GM23338 (cell line): ENCODE results near the gene PRR19. TPM values are rescaled to one million over a fixed set of nuclear protein-coding genes. Genes with fewer than 3 reads are reported as not detected.

Experiments used
- ATAC-seq: fragments of 200-7000 bp; cut with Tn5 transposase; 3 replicates; pipeline ENCODE4 v1.9.1; 2020
- DNase-seq: peaks from one replicate; pipeline ENCODE4 v3.0.0-alpha.2; 2015; ENCODE audit warnings: low spot score
- H2AFZ ChIP-seq: fragments of 200-600 bp; sonication (generic); 2 replicates; pipeline ENCODE4 v1.8.0; 2016; ENCODE audit warnings: antibody characterized with exemption, mild to moderate bottlenecking, moderate library complexity
- H3F3A ChIP-seq: fragments of 200-600 bp; sonication (generic); replicated peaks from 2 replicates; pipeline ENCODE4 v1.8.0; 2017; ENCODE audit warnings: antibody characterized with exemption, mixed run types, low read depth
- H3K27ac ChIP-seq: fragments of 200-600 bp; sonication (generic); 2 replicates; pipeline ENCODE4 v1.6.1; 2016; ENCODE audit warnings: low read depth
- H3K27me3 ChIP-seq: fragments of 200-600 bp; sonication (generic); 2 replicates; pipeline ENCODE4 v1.8.0; 2016; ENCODE audit warnings: mild to moderate bottlenecking, mixed run types, moderate library complexity; ENCODE audit not compliant: insufficient read depth
- H3K36me3 ChIP-seq: fragments of 200-600 bp; sonication (generic); 2 replicates; pipeline ENCODE4 v1.8.0; 2016; ENCODE audit warnings: mild to moderate bottlenecking; ENCODE audit not compliant: insufficient read depth
- H3K4me1 ChIP-seq: fragments of 200-600 bp; sonication (generic); 2 replicates; pipeline ENCODE4 v1.8.0; 2016; ENCODE audit warnings: mild to moderate bottlenecking, moderate library complexity; ENCODE audit not compliant: insufficient read depth
- H3K4me2 ChIP-seq: fragments of 200-600 bp; sonication (generic); 2 replicates; pipeline ENCODE4 v1.7.1; 2017; ENCODE audit warnings: mixed run types
- H3K4me3 ChIP-seq: fragments of 200-600 bp; sonication (generic); 2 replicates; pipeline ENCODE4 v1.6.1; 2016; ENCODE audit warnings: mixed run types
- H3K79me2 ChIP-seq: fragments of 200-600 bp; sonication (generic); replicated peaks from 2 replicates; pipeline ENCODE4 v1.8.0; 2017; ENCODE audit warnings: mild to moderate bottlenecking; ENCODE audit not compliant: insufficient read depth
- H3K9me2 ChIP-seq: fragments of 200-600 bp; sonication (generic); 2 replicates; pipeline ENCODE4 v1.8.0; 2017; ENCODE audit not compliant: insufficient read depth
- H4K20me1 ChIP-seq: fragments of 200-600 bp; sonication (generic); replicated peaks from 2 replicates; pipeline ENCODE4 v1.8.0; 2017; ENCODE audit warnings: mild to moderate bottlenecking; ENCODE audit not compliant: insufficient read depth
- H3K27ac Mint-ChIP-seq: 2 replicates; pipeline ENCODE4 v1.8.0; 2020; ENCODE audit warnings: inconsistent platforms, mild to moderate bottlenecking, moderate library complexity, mixed read lengths
- H3K27me3 Mint-ChIP-seq: 3 replicates; pipeline ENCODE4 v1.8.0; 2022; ENCODE audit warnings: low read depth, mild to moderate bottlenecking, moderate library complexity, mixed read lengths, inconsistent platforms; ENCODE audit not compliant: insufficient read depth, poor library complexity
- H3K36me3 Mint-ChIP-seq: 3 replicates; pipeline ENCODE4 v1.8.0; 2021; ENCODE audit warnings: low read depth, mild to moderate bottlenecking, inconsistent platforms, moderate library complexity, mixed read lengths
- H3K4me1 Mint-ChIP-seq: 3 replicates; pipeline ENCODE4 v1.8.0; 2020; ENCODE audit warnings: mild to moderate bottlenecking, inconsistent platforms, mixed read lengths
- H3K4me3 Mint-ChIP-seq: 3 replicates; pipeline ENCODE4 v1.8.0; 2021; ENCODE audit warnings: moderate library complexity, mild to moderate bottlenecking, inconsistent platforms, mixed read lengths
- H3K9me3 Mint-ChIP-seq: 3 replicates; pipeline ENCODE4 v1.8.0; 2020; ENCODE audit warnings: moderate library complexity, mild to moderate bottlenecking, inconsistent platforms, mixed read lengths
- EZH2 ChIP-seq: fragments of 200-600 bp; sonication (generic); IDR thresholded peaks from one replicate; pipeline ENCODE4 v1.8.0; 2017; ENCODE audit warnings: antibody characterized with exemption, mild to moderate bottlenecking, low read depth; ENCODE audit not compliant: unreplicated experiment
- POLR2AphosphoS5 ChIP-seq: IDR thresholded peaks from 2 replicates; pipeline ENCODE4 v1.6.1; 2016; ENCODE audit warnings: antibody characterized with exemption, low read depth
- STAT1 ChIP-seq: IDR thresholded peaks from one replicate; pipeline ENCODE4 v1.6.1; 2016; ENCODE audit warnings: antibody characterized with exemption; ENCODE audit not compliant: unreplicated experiment
- ZNF114 ChIP-seq: fragments of 250-450 bp; sonication (Bioruptor Pico); IDR thresholded peaks from 2 replicates; pipeline ENCODE4 v1.5.0; 2020; ENCODE audit warnings: mild to moderate bottlenecking, moderate library complexity
- polyA plus RNA-seq: library from polyadenylated mRNA; unstranded; fragments of >200 nt; fragmentation: Nextera tagmentation; extraction: Ambion mirVana; gene quantifications from 2 replicates; pipeline ENCODE4 v1.2.1, GENCODE V29; 2016
- total RNA-seq: library from RNA; depleted of rRNA; stranded (reverse); fragments of >200 nt; shearing (Covaris generic); gene quantifications from 2 replicates; pipeline ENCODE4 v1.2.3, GENCODE V29; 2014
- TF ChIP-seq, protein P1 (sequence below), 2 experiments: fragments of 200-600 bp in 1 of 2; sonication (generic) in 1 of 2; conservative IDR thresholded peaks; 2 replicates each; pipeline versions ENCODE4 v1.5.1 to v1.6.1; 2016 to 2017; ENCODE audit warnings: antibody characterized with exemption in 2 of 2, low read depth in 2 of 2, mild to moderate bottlenecking in 2 of 2, moderate library complexity in 1 of 2
- TF ChIP-seq, protein P2 (sequence below): fragments of 250-450 bp; sonication (Bioruptor Pico); IDR thresholded peaks from 2 replicates; pipeline ENCODE4 v1.5.0; 2020; ENCODE audit warnings: mild to moderate bottlenecking, moderate library complexity

Gene PRR19
- total and polyA plus RNA-seq, 2 experiments from 2014 or later: 3.6 to 4.1 TPM

DNA sequence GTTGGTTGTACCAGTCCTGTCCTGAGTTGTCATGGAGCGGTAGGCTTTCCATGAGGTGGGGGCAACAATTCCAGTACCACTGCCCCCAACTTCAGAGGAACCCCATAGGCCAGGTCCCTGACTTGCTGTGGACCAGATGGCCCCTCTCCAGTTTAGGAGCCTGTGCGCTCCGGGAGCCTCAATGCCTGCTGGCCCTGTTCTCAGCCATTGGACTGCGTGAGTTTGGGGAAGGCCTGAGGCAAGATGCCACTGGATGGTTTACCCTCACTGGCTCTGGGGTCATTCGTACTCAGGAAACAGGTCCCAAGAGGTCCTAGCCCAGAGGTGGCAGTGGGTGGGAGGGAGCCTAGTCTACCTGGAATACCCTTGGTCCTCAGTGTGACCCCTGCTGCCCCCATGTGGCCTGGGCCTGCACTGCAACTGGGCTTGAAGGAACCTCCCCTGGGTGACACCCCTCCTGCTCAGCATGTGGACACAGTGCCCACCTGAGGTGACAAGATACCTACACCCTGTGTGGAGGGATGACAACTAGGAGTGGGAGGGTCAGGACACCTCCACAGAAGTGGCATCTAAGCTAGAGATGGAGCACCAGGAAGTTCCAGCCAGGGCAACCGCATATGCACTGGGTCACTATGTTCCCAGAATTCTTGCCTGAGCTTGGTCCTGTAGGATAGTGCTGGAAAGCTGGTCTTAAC is 6.0 kb upstream of the PRR19 start:
- ATAC-seq (peak; percentile 78), DNase-seq (peak; percentile 91)
- Histone ChIP-seq H2AFZ (no peak overlapping the region), H3K27me3 (no peaks in the 10 kb centered on the region), H4K20me1 (peaks cover 13% of the 10 kb centered on the region; the same call in 1 of the 2 replicates), H3K36me3 (no peaks in the 10 kb centered on the region; the same call in 1 of the 2 replicates), H3K4me2 (no peak overlapping the region), H3K27ac (peak overlapping the region; percentile 88; the same call in 1 of the 2 replicates), H3K9me2 (no peaks in the 10 kb centered on the region), H3F3A (peaks cover 21% of the 10 kb centered on the region), H3K79me2 (peaks cover under 1% of the 10 kb centered on the region), H3K4me3 (no peak overlapping the region), H3K4me1 (peaks cover 6% of the 10 kb centered on the region; the same call in 1 of the 2 replicates)
- Mint-ChIP-seq H3K36me3 (peaks cover 44% of the 10 kb centered on the region), H3K4me3 (no peak overlapping the region; the same call in 2 of the 3 replicates), H3K27ac (peak overlapping the region; percentile 86; the same call in 1 of the 2 replicates), H3K4me1 (peaks cover 23% of the 10 kb centered on the region), H3K9me3 (no peaks in the 10 kb centered on the region), H3K27me3 (peaks cover 12% of the 10 kb centered on the region)
- no peak for TF ChIP-seq EZH2
- TF ChIP-seq, protein P1, sequence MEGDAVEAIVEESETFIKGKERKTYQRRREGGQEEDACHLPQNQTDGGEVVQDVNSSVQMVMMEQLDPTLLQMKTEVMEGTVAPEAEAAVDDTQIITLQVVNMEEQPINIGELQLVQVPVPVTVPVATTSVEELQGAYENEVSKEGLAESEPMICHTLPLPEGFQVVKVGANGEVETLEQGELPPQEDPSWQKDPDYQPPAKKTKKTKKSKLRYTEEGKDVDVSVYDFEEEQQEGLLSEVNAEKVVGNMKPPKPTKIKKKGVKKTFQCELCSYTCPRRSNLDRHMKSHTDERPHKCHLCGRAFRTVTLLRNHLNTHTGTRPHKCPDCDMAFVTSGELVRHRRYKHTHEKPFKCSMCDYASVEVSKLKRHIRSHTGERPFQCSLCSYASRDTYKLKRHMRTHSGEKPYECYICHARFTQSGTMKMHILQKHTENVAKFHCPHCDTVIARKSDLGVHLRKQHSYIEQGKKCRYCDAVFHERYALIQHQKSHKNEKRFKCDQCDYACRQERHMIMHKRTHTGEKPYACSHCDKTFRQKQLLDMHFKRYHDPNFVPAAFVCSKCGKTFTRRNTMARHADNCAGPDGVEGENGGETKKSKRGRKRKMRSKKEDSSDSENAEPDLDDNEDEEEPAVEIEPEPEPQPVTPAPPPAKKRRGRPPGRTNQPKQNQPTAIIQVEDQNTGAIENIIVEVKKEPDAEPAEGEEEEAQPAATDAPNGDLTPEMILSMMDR (conservative IDR thresholded peaks at IDR 0.05; ENCODE audit: low read depth in 2 of 2): peak; percentile 81 to 94
- peak; percentile 78 for TF ChIP-seq POLR2AphosphoS5

DNA sequence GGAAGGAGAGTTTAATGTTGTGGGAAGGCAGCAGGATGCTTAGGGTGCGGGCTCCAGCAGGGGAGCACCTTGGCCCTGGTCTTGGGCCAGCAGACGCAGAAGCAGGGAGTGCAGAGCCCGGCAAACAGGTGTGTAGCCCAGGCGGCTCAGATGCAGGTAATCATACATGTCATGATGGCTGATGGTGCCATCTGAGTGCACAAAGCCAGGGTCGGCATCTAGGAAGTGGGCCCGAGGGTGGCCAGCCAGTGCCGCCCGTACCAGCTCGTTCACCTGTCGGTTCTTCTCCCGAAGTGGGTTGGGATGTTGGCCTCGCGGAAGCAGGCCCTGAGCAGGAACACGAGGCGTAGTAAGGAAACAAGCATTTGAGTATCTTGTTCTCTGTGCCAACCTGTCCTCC is 4.9 kb upstream of the PRR19 start:
- H3K4me3 Mint-ChIP-seq: no peak overlapping the region

More for the DNA sequence above, 4.9 kb upstream of the PRR19 start:
- Mint-ChIP-seq H3K4me1 (peaks cover 21% of the 10 kb centered on the region), H3K27me3 (peaks cover 6% of the 10 kb centered on the region), H3K9me3 (no peaks in the 10 kb centered on the region), H3K36me3 (peaks cover 34% of the 10 kb centered on the region), H3K27ac (no peak overlapping the region)
- TF ChIP-seq POLR2AphosphoS5 (no peak), STAT1 (no peak), ZNF114 (no peak)
- TF ChIP-seq, protein P2, sequence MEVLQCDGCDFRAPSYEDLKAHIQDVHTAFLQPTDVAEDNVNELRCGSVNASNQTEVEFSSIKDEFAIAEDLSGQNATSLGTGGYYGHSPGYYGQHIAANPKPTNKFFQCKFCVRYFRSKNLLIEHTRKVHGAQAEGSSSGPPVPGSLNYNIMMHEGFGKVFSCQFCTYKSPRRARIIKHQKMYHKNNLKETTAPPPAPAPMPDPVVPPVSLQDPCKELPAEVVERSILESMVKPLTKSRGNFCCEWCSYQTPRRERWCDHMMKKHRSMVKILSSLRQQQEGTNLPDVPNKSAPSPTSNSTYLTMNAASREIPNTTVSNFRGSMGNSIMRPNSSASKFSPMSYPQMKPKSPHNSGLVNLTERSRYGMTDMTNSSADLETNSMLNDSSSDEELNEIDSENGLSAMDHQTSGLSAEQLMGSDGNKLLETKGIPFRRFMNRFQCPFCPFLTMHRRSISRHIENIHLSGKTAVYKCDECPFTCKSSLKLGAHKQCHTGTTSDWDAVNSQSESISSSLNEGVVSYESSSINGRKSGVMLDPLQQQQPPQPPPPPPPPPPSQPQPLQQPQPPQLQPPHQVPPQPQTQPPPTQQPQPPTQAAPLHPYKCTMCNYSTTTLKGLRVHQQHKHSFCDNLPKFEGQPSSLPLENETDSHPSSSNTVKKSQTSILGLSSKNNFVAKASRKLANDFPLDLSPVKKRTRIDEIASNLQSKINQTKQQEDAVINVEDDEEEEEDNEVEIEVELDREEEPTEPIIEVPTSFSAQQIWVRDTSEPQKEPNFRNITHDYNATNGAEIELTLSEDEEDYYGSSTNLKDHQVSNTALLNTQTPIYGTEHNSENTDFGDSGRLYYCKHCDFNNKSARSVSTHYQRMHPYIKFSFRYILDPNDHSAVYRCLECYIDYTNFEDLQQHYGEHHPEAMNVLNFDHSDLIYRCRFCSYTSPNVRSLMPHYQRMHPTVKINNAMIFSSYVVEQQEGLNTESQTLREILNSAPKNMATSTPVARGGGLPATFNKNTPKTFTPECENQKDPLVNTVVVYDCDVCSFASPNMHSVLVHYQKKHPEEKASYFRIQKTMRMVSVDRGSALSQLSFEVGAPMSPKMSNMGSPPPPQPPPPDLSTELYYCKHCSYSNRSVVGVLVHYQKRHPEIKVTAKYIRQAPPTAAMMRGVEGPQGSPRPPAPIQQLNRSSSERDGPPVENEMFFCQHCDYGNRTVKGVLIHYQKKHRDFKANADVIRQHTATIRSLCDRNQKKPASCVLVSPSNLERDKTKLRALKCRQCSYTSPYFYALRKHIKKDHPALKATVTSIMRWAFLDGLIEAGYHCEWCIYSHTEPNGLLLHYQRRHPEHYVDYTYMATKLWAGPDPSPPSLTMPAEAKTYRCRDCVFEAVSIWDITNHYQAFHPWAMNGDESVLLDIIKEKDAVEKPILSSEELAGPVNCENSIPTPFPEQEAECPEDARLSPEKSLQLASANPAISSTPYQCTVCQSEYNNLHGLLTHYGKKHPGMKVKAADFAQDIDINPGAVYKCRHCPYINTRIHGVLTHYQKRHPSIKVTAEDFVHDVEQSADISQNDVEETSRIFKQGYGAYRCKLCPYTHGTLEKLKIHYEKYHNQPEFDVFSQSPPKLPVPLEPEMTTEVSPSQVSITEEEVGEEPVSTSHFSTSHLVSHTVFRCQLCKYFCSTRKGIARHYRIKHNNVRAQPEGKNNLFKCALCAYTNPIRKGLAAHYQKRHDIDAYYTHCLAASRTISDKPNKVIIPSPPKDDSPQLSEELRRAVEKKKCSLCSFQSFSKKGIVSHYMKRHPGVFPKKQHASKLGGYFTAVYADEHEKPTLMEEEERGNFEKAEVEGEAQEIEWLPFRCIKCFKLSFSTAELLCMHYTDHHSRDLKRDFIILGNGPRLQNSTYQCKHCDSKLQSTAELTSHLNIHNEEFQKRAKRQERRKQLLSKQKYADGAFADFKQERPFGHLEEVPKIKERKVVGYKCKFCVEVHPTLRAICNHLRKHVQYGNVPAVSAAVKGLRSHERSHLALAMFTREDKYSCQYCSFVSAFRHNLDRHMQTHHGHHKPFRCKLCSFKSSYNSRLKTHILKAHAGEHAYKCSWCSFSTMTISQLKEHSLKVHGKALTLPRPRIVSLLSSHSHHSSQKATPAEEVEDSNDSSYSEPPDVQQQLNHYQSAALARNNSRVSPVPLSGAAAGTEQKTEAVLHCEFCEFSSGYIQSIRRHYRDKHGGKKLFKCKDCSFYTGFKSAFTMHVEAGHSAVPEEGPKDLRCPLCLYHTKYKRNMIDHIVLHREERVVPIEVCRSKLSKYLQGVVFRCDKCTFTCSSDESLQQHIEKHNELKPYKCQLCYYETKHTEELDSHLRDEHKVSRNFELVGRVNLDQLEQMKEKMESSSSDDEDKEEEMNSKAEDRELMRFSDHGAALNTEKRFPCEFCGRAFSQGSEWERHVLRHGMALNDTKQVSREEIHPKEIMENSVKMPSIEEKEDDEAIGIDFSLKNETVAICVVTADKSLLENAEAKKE: no peak
- H3K4me1 ChIP-seq: peaks cover 11% of the 10 kb centered on the region
- H3K4me2 ChIP-seq: no peak overlapping the region
- ATAC-seq (no peak), DNase-seq (no peak)
- peaks cover 9% of the 10 kb centered on the region for H3K79me2 ChIP-seq
- H3K27ac ChIP-seq: no peak overlapping the region
- H3K4me3 ChIP-seq: no peak overlapping the region
- H3F3A ChIP-seq: peaks cover 23% of the 10 kb centered on the region
- H3K27me3 ChIP-seq: no peaks in the 10 kb centered on the region
- no peak overlapping the region for H2AFZ ChIP-seq
- peaks cover 13% of the 10 kb centered on the region for H4K20me1 ChIP-seq
- no peaks in the 10 kb centered on the region for H3K9me2 ChIP-seq
- no peaks in the 10 kb centered on the region for H3K36me3 ChIP-seq
